Activated T-cell treated with anti-CD3 and anti-CD28 coated beads, Interleukin-2, amount 50 U/mL, for 4 hours (primary cell): ENCODE data around the gene PSMD7. TPM values are rescaled to one million over a fixed set of nuclear protein-coding genes. Genes with fewer than 3 reads are reported as not detected.

Experiments used
- ATAC-seq, 2 donors: fragments of 200-7000 bp; cut with Tn5 transposase; one replicate each; pipeline ENCODE4 v1.10.0; 2021
- DNase-seq: peaks from one replicate; pipeline ENCODE4 v3.0.0-alpha.2; 2020
- H3K27me3 Mint-ChIP-seq: one replicate; pipeline ENCODE4 v1.8.0; 2021; ENCODE audit warnings: low read depth, mixed read lengths
- H3K36me3 Mint-ChIP-seq: one replicate; pipeline ENCODE4 v1.8.0; 2022; ENCODE audit warnings: mixed read lengths; ENCODE audit not compliant: insufficient read depth
- H3K4me1 Mint-ChIP-seq: one replicate; pipeline ENCODE4 v1.8.0; 2021; ENCODE audit warnings: low read depth, mixed read lengths
- H3K4me3 Mint-ChIP-seq: one replicate; pipeline ENCODE4 v1.8.0; 2021; ENCODE audit warnings: mild to moderate bottlenecking, moderate library complexity, mixed read lengths
- H3K9me3 Mint-ChIP-seq: one replicate; pipeline ENCODE4 v1.8.0; 2021; ENCODE audit warnings: mixed read lengths
- total RNA-seq, 3 donors: library from RNA; stranded (reverse); gene quantifications; one replicate each; pipeline ENCODE4 v1.2.1, GENCODE V29; 2021

The PSMD7 gene
- total RNA-seq, 3 donors from 2014 or later: 214 to 218 (median 217) TPM

DNA sequence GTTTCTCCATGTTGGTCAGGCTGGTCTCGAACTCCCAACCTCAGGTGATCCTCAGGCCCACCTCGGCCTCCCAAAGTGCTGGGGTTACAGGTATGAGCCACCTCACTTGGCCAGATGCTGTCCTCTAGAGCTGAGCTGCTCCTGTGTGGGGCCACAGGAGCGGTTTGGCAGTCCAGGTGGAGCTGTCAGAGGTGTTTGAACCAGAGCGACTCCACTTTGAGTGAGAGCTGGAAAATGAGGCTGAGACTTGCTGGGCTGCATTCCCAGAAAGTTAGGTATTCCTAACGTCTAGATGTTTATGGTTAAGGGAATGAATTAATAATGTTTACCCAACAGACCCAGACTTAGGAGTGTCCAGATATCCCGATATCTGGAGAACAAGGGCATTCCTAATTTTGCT lies 16.8 kb upstream of the PSMD7 start:
- Mint-ChIP-seq H3K27me3 (peaks cover 9% of the 10 kb centered on the region), H3K4me3 (no peak overlapping the region), H3K4me1 (no peaks in the 10 kb centered on the region), H3K9me3 (peaks cover 7% of the 10 kb centered on the region), H3K36me3 (no peaks in the 10 kb centered on the region)
- DNase-seq: no peak
- no peak for ATAC-seq

DNA sequence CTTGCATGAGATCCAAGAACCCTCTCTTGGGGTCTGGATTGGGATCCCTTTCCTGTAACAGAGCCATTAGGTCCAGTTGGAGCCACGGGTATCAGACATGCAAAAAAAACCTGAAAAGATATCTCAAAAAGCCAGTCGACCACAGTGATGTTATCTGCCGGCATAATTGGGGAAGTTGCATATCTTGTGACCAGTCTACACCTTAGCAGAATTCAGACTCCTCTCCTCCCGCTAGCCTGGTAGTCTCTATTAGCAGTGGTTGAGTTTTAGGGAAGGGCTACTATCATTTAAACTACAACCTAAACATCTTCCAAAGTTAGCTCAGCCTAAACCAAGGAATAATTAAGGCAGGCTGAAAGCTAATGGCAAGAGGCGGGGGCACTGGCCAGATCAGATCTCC lies 16.2 kb upstream of the PSMD7 start:
- DNase-seq: no peak
- H3K4me3 Mint-ChIP-seq: no peak overlapping the region
- peaks cover 4% of the 10 kb centered on the region for H3K27me3 Mint-ChIP-seq
- H3K36me3 Mint-ChIP-seq: no peaks in the 10 kb centered on the region
- H3K9me3 Mint-ChIP-seq: peaks cover 7% of the 10 kb centered on the region
- no peaks in the 10 kb centered on the region for H3K4me1 Mint-ChIP-seq
- ATAC-seq: no peak

DNA sequence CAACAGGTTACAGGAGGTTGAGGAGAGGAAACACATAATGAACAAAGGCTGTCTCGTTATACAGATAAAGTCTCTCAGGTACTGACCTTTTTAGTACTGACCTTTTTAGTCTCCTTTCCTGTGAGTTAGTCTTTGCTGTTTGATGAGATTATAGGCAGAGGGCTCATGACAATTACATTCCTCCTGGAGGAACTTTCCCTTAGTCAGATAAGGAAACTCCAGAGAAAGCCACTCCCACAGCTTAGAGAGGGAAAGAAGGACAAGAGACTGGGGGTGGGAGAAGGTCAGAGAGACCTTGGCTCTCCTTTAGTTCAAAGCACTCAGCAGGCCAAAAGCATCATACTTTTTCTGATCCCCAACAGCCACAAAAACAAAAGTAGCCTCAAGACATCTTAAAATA lies 15.3 kb upstream of the PSMD7 start:
- DNase-seq: no peak
- Mint-ChIP-seq H3K36me3 (no peaks in the 10 kb centered on the region), H3K9me3 (peaks cover 7% of the 10 kb centered on the region), H3K27me3 (peaks cover 4% of the 10 kb centered on the region), H3K4me3 (no peak overlapping the region), H3K4me1 (no peaks in the 10 kb centered on the region)
- no peak for ATAC-seq

DNA sequence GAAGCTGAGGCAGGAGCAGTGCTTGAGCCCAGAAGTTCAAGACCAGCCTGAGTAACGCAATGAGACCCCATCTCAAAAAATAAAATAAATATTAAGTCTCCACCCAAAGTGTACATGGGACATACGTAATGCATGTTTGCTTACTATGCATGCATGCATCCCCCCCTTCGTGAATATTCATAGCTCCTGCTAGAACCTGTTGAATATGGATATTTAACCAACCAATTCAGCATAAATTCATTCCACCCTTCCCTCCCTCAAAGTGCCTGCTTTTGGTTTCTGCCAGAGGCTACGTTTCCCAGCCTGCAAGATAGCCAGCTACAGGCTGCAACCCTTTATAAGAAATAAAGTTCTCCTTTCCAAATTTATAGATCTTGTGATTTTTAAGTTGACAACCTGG lies 12.9 kb upstream of the PSMD7 start:
- Mint-ChIP-seq H3K9me3 (peaks cover 7% of the 10 kb centered on the region), H3K4me1 (no peaks in the 10 kb centered on the region), H3K4me3 (no peak overlapping the region), H3K27me3 (no peaks in the 10 kb centered on the region), H3K36me3 (no peaks in the 10 kb centered on the region)
- ATAC-seq (no peak), DNase-seq (no peak)

DNA sequence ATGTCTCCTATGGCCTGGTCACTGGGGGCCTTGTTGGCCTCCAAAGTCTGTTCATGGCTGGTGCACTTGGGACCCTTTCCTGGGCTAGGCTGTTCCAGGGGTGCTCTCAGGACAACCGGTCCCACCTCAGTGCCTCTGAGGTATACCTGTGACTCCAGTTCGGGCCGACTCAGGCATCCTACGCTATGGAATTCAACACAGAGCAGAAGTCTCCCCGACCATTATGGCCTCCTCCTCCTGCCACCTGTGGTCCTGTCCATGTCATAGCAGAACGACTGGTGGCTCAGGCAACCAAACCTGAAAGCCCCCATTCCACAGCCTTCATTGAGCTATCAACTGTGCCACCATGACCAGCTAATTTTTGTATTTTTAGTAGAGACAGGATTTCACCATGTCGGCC lies 8.5 kb upstream of the PSMD7 start:
- Mint-ChIP-seq H3K4me1 (no peaks in the 10 kb centered on the region), H3K27me3 (no peaks in the 10 kb centered on the region), H3K36me3 (peaks cover 4% of the 10 kb centered on the region), H3K4me3 (no peak overlapping the region), H3K9me3 (peaks cover 3% of the 10 kb centered on the region)
- DNase-seq: no peak
- no peak for ATAC-seq

DNA sequence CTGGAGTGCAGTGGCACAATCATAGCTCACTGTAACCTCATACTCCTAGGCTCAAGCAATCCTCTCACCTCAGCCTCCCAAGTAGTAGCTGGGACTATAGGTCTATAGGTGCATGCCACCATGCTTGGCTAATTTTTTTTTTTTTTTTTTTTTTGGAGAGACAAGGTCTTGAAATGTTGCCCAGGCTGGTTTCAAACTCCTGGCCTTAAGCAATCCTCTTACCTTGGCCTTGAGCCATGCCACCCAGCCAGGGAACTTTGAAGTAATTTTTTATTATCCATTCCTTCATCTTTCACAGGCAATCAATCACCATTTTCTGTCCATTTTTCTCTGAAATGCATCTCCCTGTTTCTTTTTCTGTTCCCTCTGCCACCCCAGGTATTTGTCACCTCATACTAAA lies 6.3 kb upstream of the PSMD7 start:
- ATAC-seq: no peak
- H3K27me3 Mint-ChIP-seq: no peaks in the 10 kb centered on the region
- DNase-seq: no peak
- peaks cover 3% of the 10 kb centered on the region for H3K9me3 Mint-ChIP-seq
- H3K36me3 Mint-ChIP-seq: peaks cover 4% of the 10 kb centered on the region
- H3K4me3 Mint-ChIP-seq: no peak overlapping the region
- peaks cover 4% of the 10 kb centered on the region for H3K4me1 Mint-ChIP-seq

DNA sequence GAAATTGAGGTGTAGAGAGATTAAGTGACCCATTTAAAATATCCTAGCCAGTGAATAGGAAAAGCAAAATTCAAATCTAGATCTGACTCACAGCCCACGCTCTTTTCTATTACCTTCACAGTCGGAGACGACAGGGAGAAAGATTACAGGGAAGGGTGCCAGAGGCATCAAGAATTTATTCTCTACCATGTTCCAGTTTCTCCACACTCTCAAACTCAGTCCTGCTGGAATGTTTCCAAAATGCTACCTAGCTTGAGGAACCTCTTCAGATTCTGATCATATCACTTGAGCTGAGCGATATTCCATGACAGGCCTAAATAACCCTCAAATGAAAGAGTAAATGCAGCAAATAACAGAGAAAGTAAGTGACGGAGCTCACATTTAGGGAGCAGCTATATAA lies 5.4 kb upstream of the PSMD7 start:
- no peak overlapping the region for H3K4me3 Mint-ChIP-seq
- H3K9me3 Mint-ChIP-seq: peaks cover 3% of the 10 kb centered on the region
- H3K27me3 Mint-ChIP-seq: no peaks in the 10 kb centered on the region
- peaks cover 11% of the 10 kb centered on the region for H3K4me1 Mint-ChIP-seq
- H3K36me3 Mint-ChIP-seq: peaks cover 4% of the 10 kb centered on the region
- DNase-seq (no peak), ATAC-seq (no peak)

DNA sequence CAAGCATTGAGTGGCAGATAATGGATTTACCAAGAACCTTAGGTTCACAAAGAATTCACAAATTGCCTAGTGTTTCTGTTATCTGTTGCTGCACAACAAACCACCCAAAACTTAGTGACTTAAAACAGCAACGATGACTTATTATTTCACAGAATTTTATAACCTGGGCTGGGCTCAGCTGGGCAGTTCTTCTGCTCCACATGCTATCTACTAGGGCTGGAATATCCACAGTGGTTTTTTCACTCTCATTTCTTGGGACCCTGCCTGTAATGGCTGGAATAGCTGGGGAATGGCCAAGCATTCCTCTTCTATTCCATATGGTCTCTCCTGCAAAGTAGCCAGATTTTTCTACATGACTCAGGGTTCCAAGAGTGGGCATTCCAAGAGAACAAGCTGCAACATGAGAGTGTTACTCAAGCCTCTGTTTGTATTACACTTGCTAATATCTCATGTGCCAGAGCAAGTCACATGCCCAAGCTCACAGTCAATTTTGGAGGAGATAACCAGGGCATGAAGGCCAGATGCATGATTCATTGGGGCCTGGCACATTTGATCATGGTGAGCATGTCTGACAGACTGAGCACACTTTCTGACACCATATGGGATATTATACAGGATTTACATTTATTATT lies 4.9 kb upstream of the PSMD7 start:
- peaks cover 4% of the 10 kb centered on the region for H3K36me3 Mint-ChIP-seq
- no peak overlapping the region for H3K4me3 Mint-ChIP-seq
- peaks cover 3% of the 10 kb centered on the region for H3K9me3 Mint-ChIP-seq
- H3K4me1 Mint-ChIP-seq: peaks cover 12% of the 10 kb centered on the region
- no peak for DNase-seq
- ATAC-seq: no peak
- no peaks in the 10 kb centered on the region for H3K27me3 Mint-ChIP-seq

DNA sequence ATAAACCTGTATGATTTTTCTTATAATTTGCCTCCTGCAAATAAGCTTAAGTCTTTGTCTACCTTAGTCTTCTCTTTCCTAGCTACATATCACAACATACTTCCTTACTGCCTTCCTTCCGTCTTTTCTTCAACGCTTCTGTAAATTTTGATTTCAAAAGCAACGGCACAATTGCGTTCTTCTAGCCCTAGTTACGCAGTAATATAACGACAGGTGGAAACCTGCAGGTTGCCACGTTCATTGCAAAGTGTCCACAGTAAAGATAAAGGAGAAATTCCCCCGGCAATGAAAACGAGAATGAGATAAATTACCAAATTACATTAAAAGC lies 546 bp upstream of the PSMD7 start:
- peak overlapping the region; percentile 90 for H3K4me3 Mint-ChIP-seq
- peaks cover 3% of the 10 kb centered on the region for H3K9me3 Mint-ChIP-seq
- peaks cover 30% of the 10 kb centered on the region for H3K4me1 Mint-ChIP-seq
- peaks cover 11% of the 10 kb centered on the region for H3K36me3 Mint-ChIP-seq
- DNase-seq (no peak), ATAC-seq (no peak)
- H3K27me3 Mint-ChIP-seq: no peaks in the 10 kb centered on the region

DNA sequence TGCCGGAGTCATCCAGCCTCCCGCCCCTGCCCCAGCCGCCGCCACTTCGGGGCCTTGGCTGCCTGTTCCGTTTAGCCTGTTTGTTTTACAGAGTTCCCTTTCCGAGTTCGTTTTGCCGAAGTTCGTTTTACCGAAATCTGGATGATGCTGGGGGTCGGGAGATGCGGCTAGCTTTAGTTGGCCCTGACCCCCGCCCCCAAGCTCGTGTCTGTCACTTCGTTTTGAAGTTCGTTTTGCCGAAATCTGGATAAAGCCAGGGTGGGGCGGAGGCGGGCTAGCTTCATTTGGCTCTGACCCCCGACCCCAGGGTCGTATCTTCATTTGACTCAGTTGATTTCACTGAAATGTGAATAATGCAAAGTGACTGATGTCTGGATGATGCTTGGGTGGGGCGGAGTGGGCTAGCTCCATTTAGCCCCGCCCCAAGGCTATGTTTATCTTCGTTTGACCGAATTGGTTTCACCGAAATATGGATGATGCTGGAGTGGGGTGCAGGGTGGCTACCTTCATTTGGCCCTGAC lies 591 bp downstream of the PSMD7 start:
- Mint-ChIP-seq H3K4me3 (peak overlapping the region; percentile 90), H3K4me1 (peaks cover 32% of the 10 kb centered on the region), H3K9me3 (no peaks in the 10 kb centered on the region), H3K27me3 (no peaks in the 10 kb centered on the region), H3K36me3 (peaks cover 17% of the 10 kb centered on the region)
- DNase-seq (peak; percentile 5), ATAC-seq (peak; percentile 60 to 61)

DNA sequence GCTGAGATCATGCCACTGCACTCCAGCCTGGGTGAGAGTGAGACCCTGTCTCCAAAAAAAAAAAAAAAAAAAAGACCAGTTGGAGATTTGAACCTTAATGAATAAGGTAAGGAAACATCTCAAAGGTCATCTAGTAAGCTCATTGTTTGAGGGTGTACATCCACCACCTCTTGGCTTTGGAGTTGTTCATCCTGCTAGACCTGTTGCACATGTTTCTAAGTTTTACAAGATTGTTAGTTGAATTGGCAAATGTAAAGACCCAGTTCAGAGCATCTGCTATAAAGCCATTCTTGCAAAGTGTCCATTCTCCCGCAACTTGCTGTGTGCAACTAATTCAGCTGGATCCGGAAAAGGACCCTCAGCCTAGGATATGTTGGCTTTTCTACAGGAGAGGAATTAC lies 1.5 kb downstream of the PSMD7 start:
- DNase-seq (no peak), ATAC-seq (no peak)
- Mint-ChIP-seq H3K27me3 (no peaks in the 10 kb centered on the region), H3K9me3 (no peaks in the 10 kb centered on the region), H3K36me3 (peaks cover 22% of the 10 kb centered on the region), H3K4me3 (peak overlapping the region; percentile 90), H3K4me1 (peaks cover 32% of the 10 kb centered on the region)

DNA sequence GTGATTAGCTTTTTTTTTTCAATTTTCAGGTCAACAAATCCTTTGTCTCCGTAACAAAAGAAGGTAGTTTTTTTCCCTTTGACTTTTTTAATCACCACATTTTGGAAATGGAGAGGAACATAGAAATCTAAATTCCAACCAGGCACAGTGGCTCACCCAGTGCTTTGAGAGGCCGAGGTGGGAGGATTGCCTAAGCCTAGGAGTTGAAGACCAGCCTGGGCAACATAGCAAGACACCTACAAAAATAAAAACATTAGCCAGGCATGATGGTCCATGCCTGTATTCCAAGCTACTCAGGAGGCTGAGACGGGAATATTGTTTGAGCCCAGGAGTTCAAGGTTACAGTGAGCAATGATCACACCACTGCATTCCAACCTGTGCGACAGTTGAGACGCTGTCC lies 5.7 kb downstream of the PSMD7 start:
- Mint-ChIP-seq H3K27me3 (no peaks in the 10 kb centered on the region), H3K36me3 (peaks cover 38% of the 10 kb centered on the region), H3K4me1 (peaks cover 20% of the 10 kb centered on the region), H3K4me3 (no peak overlapping the region), H3K9me3 (no peaks in the 10 kb centered on the region)
- DNase-seq (no peak), ATAC-seq (no peak)

DNA sequence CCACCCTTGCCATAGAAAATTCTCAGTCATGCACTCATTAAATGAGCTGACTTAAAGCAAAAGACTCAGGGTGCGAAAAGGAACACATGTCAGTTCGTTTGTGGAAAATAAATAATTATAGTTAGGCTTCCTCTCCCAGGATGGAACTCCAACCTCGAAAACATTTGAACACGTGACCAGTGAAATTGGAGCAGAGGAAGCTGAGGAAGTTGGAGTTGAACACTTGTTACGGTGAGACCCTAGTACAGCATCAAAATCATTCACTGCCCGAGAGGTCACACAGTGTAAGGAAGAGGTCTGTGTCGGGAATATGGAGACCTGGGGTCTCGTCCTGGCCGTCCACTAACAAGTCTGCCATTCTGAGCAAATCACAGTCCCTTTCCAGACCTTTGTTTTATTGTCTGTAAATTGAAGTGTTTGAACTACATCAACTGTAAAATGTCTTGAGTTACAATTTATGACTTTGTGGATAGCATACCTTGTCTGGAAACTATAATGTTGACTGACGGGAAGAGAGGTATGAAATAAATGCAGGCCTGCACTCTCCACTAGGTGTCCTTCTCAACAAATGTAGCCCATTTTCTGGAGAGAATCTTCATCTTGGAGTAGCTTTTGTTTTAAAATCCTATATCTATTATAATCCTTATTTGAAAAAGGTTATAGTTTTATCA lies 7.7 kb downstream of the PSMD7 start:
- Mint-ChIP-seq H3K4me1 (peaks cover 9% of the 10 kb centered on the region), H3K36me3 (peaks cover 38% of the 10 kb centered on the region), H3K4me3 (no peak overlapping the region), H3K9me3 (no peaks in the 10 kb centered on the region), H3K27me3 (no peaks in the 10 kb centered on the region)
- DNase-seq: no peak
- ATAC-seq: no peak

DNA sequence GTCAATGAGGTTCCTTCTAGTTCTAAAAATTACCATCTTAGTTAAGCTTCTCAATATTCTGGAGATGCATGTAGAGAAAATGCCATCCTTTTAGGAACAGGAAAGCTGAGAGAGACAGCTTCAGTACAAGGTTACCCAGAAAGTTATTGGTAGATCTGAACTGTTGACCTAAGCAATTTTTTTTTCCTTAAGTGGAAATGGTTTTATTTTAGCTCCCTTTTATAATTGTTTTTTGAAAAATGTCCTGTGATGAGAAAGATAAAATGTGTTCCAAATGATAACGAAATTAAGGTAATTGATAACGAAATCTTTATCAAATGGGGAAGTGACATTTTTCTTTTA lies 8.2 kb downstream of the PSMD7 start:
- H3K4me1 Mint-ChIP-seq: peaks cover 5% of the 10 kb centered on the region
- no peaks in the 10 kb centered on the region for H3K9me3 Mint-ChIP-seq
- ATAC-seq (no peak), DNase-seq (no peak)
- H3K27me3 Mint-ChIP-seq: no peaks in the 10 kb centered on the region
- peaks cover 37% of the 10 kb centered on the region for H3K36me3 Mint-ChIP-seq
- H3K4me3 Mint-ChIP-seq: no peak overlapping the region

DNA sequence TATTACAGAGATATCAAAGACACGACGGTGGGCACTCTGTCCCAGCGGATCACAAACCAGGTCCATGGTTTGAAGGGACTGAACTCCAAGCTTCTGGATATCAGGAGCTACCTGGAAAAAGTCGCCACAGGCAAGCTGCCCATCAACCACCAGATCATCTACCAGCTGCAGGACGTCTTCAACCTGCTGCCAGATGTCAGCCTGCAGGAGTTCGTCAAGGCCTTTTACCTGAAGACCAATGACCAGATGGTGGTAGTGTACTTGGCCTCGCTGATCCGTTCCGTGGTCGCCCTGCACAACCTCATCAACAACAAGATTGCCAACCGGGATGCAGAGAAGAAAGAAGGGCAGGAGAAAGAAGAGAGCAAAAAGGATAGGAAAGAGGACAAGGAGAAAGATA lies 8.7 kb downstream of the PSMD7 start:
- Mint-ChIP-seq H3K27me3 (no peaks in the 10 kb centered on the region), H3K36me3 (peaks cover 34% of the 10 kb centered on the region), H3K9me3 (no peaks in the 10 kb centered on the region), H3K4me3 (no peak overlapping the region), H3K4me1 (peaks cover 2% of the 10 kb centered on the region)
- DNase-seq (no peak), ATAC-seq (no peak)
